ENCODE measurements around the gene ALDH4A1. TPM values are rescaled to one million over a fixed set of nuclear protein-coding genes. Genes with fewer than 3 reads are reported as not detected.
A peak's percentile ranks its signal among the peaks of the same experiment; 100 is the strongest.

Gene ALDH4A1
- total and polyA plus RNA-seq, 9 of the 15 experiments (the other 6 are each of a cell fraction or from before 2014, with no cell fraction given): 0.27 to 31.4 (median 16.6) TPM

- TF ChIP-seq ZNF766 (CRISPR knock-in tag; conservative IDR thresholded peaks at IDR 0.05): no peak
- TF ChIP-seq ILK (tag; IDR thresholded peaks at IDR 0.05; ENCODE audit: borderline replicate concordance, low read depth): no peak
- no peak for TF ChIP-seq TAF1 (IDR thresholded peaks at IDR 0.05; ENCODE audit: control insufficient read depth, extremely low read depth, insufficient read depth, low read length, severe bottlenecking)
- TF ChIP-seq PTBP1 (IDR thresholded peaks at IDR 0.05; ENCODE audit: low read depth, low read length): 0 out of 2 replicates have a peak, but pooled peaks have one; percentile 28
- TF ChIP-seq ZFP1 (CRISPR knock-in tag; IDR thresholded peaks at IDR 0.05): no peak
- TF ChIP-seq NONO (IDR thresholded peaks at IDR 0.05; ENCODE audit: low read depth in 2 of 2, low read length in 1 of 2): no peak
- TF ChIP-seq DIDO1 (tag; IDR thresholded peaks at IDR 0.05; ENCODE audit: low read depth): no peak
- TF ChIP-seq ZNF121 (CRISPR knock-in tag; conservative IDR thresholded peaks at IDR 0.05): no peak
- TF ChIP-seq MAX (CRISPR knock-in tag; IDR thresholded peaks at IDR 0.05): peak; percentile 41
- TF ChIP-seq REST (IDR thresholded peaks at IDR 0.05; ENCODE audit: borderline replicate concordance): no peak
- TF ChIP-seq REST (CRISPR knock-in tag; IDR thresholded peaks at IDR 0.05; ENCODE audit: low read depth): no peak
- no peak for TF ChIP-seq MEIS2 (IDR thresholded peaks at IDR 0.05; ENCODE audit: partially characterized antibody)
- peak; percentile 55; the same call in 1 of the 2 replicates for TF ChIP-seq HDAC2 (IDR thresholded peaks at IDR 0.05)
- no peak for TF ChIP-seq TAF15 (IDR thresholded peaks at IDR 0.05; ENCODE audit: low read depth, low read length)
- TF ChIP-seq IFI16 (CRISPR knock-in tag; IDR thresholded peaks at IDR 0.05): no peak
- peak; percentile 55 to 76 for TF ChIP-seq KDM1A (IDR thresholded peaks at IDR 0.05)
- no peak for TF ChIP-seq VEZF1 (CRISPR knock-in tag; IDR thresholded peaks at IDR 0.05)
- no peak for TF ChIP-seq KDM2B (CRISPR knock-in tag; IDR thresholded peaks at IDR 0.05)
- no peak for TF ChIP-seq CHD2 (IDR thresholded peaks at IDR 0.05; ENCODE audit: low read depth, low read length)
Observed at GRCh38 chr1:18951818-18952391, 49.5 kb upstream of the ALDH4A1 start (continued).
